Parathyroid adenoma (tissue), 2 donors: Measurements from ENCODE around the gene PKNOX2.

Experiments
- H2AFZ ChIP-seq: fragments of 300-600 bp; sonication (generic); one replicate; pipeline ENCODE4 v1.7.0; 2017; ENCODE audit warnings: antibody characterized with exemption, mild to moderate bottlenecking
- H3K27ac ChIP-seq: fragments of 300-600 bp; sonication (generic); one replicate; pipeline ENCODE4 v1.7.0; 2017
- H3K27me3 ChIP-seq: fragments of 300-600 bp; sonication (generic); one replicate; pipeline ENCODE4 v1.7.0; 2017; ENCODE audit warnings: low read length; ENCODE audit not compliant: control insufficient read depth, insufficient read depth
- H3K36me3 ChIP-seq: fragments of 300-600 bp; sonication (generic); one replicate; pipeline ENCODE4 v1.7.0; 2017; ENCODE audit warnings: low read length; ENCODE audit not compliant: control insufficient read depth, insufficient read depth
- H3K4me1 ChIP-seq: fragments of 300-600 bp; sonication (generic); one replicate; pipeline ENCODE4 v1.7.0; 2017; ENCODE audit warnings: control low read depth
- H3K4me2 ChIP-seq: fragments of 300-600 bp; sonication (generic); one replicate; pipeline ENCODE4 v1.7.0; 2017; ENCODE audit warnings: low read length
- H3K4me3 ChIP-seq: fragments of 300-600 bp; sonication (generic); one replicate; pipeline ENCODE4 v1.7.0; 2017; ENCODE audit warnings: low read depth, low read length
- H3K79me2 ChIP-seq: fragments of 300-600 bp; sonication (generic); one replicate; pipeline ENCODE4 v1.7.0; 2017; ENCODE audit warnings: control low read depth
- H3K9ac ChIP-seq: fragments of 300-600 bp; sonication (generic); one replicate; pipeline ENCODE4 v1.7.0; 2017; ENCODE audit warnings: mild to moderate bottlenecking
- H3K9me3 ChIP-seq: fragments of 300-600 bp; sonication (generic); one replicate; pipeline ENCODE4 v1.7.0; 2017; ENCODE audit warnings: low read length; ENCODE audit not compliant: control insufficient read depth
- CTCF ChIP-seq: fragments of 300-600 bp; sonication (generic); IDR thresholded peaks from one replicate; pipeline ENCODE4 v1.7.0; 2017; ENCODE audit warnings: antibody characterized with exemption, mild to moderate bottlenecking
- donor health status: primary hyperparathyroidism.

The PKNOX2 gene

GRCh38 chr11:125319649-125320048 is 155.1 kb downstream of the PKNOX2 start:
- H3K36me3 ChIP-seq = no peaks in the 10 kb centered on the region
- no peak for TF ChIP-seq CTCF
- H3K4me1 ChIP-seq = no peaks in the 10 kb centered on the region
- no peaks in the 10 kb centered on the region for H3K79me2 ChIP-seq
- no peak overlapping the region for H3K4me2 ChIP-seq
- no peaks in the 10 kb centered on the region for H3K27me3 ChIP-seq
- no peaks in the 10 kb centered on the region for H3K9me3 ChIP-seq
- no peak overlapping the region for H3K27ac ChIP-seq
- H3K9ac ChIP-seq = no peak overlapping the region
- H3K4me3 ChIP-seq = no peak overlapping the region
- H2AFZ ChIP-seq = no peak overlapping the region

GRCh38 chr11:125320347-125321076 is 156.0 kb downstream of the PKNOX2 start:
- H3K4me2 ChIP-seq = no peak overlapping the region
- H3K9me3 ChIP-seq = no peaks in the 10 kb centered on the region
- no peak overlapping the region for H2AFZ ChIP-seq
- no peak overlapping the region for H3K27ac ChIP-seq
- no peaks in the 10 kb centered on the region for H3K79me2 ChIP-seq
- no peaks in the 10 kb centered on the region for H3K36me3 ChIP-seq
- no peak overlapping the region for H3K4me3 ChIP-seq
- no peak overlapping the region for H3K9ac ChIP-seq
- H3K27me3 ChIP-seq = no peaks in the 10 kb centered on the region
- no peaks in the 10 kb centered on the region for H3K4me1 ChIP-seq
- TF ChIP-seq CTCF = no peak

- Histone ChIP-seq H3K9me3 (no peaks in the 10 kb centered on the region), H3K79me2 (no peaks in the 10 kb centered on the region), H3K36me3 (no peaks in the 10 kb centered on the region), H3K27ac (no peak overlapping the region), H2AFZ (no peak overlapping the region), H3K4me2 (no peak overlapping the region), H3K4me1 (no peaks in the 10 kb centered on the region), H3K27me3 (no peaks in the 10 kb centered on the region), H3K9ac (no peak overlapping the region), H3K4me3 (no peak overlapping the region)
- no peak for TF ChIP-seq CTCF
These were observed 157.7 kb downstream of the PKNOX2 start for GRCh38 chr11:125322289-125322688.

GRCh38 chr11:125325196-125325595 is 160.6 kb downstream of the PKNOX2 start:
- Histone ChIP-seq H3K9ac (no peak overlapping the region), H3K4me2 (no peak overlapping the region), H3K4me1 (no peaks in the 10 kb centered on the region), H2AFZ (no peak overlapping the region), H3K36me3 (no peaks in the 10 kb centered on the region), H3K9me3 (no peaks in the 10 kb centered on the region), H3K27ac (no peak overlapping the region), H3K4me3 (no peak overlapping the region), H3K27me3 (no peaks in the 10 kb centered on the region), H3K79me2 (no peaks in the 10 kb centered on the region)
- TF ChIP-seq CTCF = no peak

GRCh38 chr11:125326126-125326525 is 161.6 kb downstream of the PKNOX2 start:
- Histone ChIP-seq H3K27ac (no peak overlapping the region), H3K79me2 (no peaks in the 10 kb centered on the region), H3K4me2 (no peak overlapping the region), H3K27me3 (no peaks in the 10 kb centered on the region), H3K4me3 (no peak overlapping the region), H2AFZ (no peak overlapping the region), H3K4me1 (no peaks in the 10 kb centered on the region), H3K9me3 (no peaks in the 10 kb centered on the region), H3K36me3 (no peaks in the 10 kb centered on the region), H3K9ac (no peak overlapping the region)
- no peak for TF ChIP-seq CTCF
